Ishikawa (cell line): Measurements from ENCODE around the gene ATP10B.

Experiments used
- EGR1 ChIP-seq: IDR thresholded peaks from 2 replicates; pipeline ENCODE4 v1.6.1; 2012
- EP300 ChIP-seq: IDR thresholded peaks from 2 replicates; pipeline ENCODE4 v1.6.1; 2012; ENCODE audit warnings: borderline replicate concordance
- REST ChIP-seq: IDR thresholded peaks from 2 replicates; pipeline ENCODE4 v1.6.1; 2012; ENCODE audit warnings: low read depth, mild to moderate bottlenecking
- TAF1 ChIP-seq: IDR thresholded peaks from 2 replicates; pipeline ENCODE4 v1.6.1; 2012; ENCODE audit warnings: low read depth, mild to moderate bottlenecking

GRCh38 chr5:160619381-160619780, 232.6 kb downstream of the ATP10B start:
- TF ChIP-seq REST (no peak), EGR1 (no peak), EP300 (no peak), TAF1 (no peak)
